Body of pancreas (tissue), 4 donors: ENCODE data around the gene BICD2. TPM values are rescaled to one million over a fixed set of nuclear protein-coding genes. Genes with fewer than 3 reads are reported as not detected.

ENCODE experiments used
- ATAC-seq: fragments of 150-250 bp; one replicate; pipeline ENCODE4 v1.9.1; 2016
- DNase-seq, 4 donors: peaks; one replicate each; pipeline ENCODE4 v3.0.0-alpha.2; 2019
- H3K27ac ChIP-seq, 4 donors: fragments of 200-600 bp; sonication (generic); 1 replicate in 3 of 4; 2 replicates in 1 of 4; pipeline versions ENCODE4 v1.5.1 to v1.6.1; 2016 to 2019; ENCODE audit warnings: mild to moderate bottlenecking in 1 of 4, mixed read lengths in 1 of 4, moderate library complexity in 1 of 4
- H3K27me3 ChIP-seq, 2 donors: fragments of 200-600 bp; sonication (generic); one replicate each; pipeline ENCODE4 v1.6.0; 2016; ENCODE audit warnings: mild to moderate bottlenecking in 1 of 2
- H3K36me3 ChIP-seq, 2 donors: fragments of 200-600 bp; sonication (generic); replicated peaks in 1 of 2; 2 replicates each; pipeline ENCODE4 v1.5.1; 2016; ENCODE audit warnings: low read depth in 2 of 2; ENCODE audit not compliant: insufficient read depth in 1 of 2
- H3K4me1 ChIP-seq: fragments of 200-600 bp; sonication (generic); one replicate; pipeline ENCODE4 v1.6.0; 2016
- H3K4me3 ChIP-seq, 2 donors: fragments of 200-600 bp; sonication (generic); 1 replicate in 1 of 2; 2 replicates in 1 of 2; pipeline ENCODE4 v1.5.1; 2016 to 2019
- H3K9me3 ChIP-seq, 3 donors: fragments of 200-600 bp; sonication (generic); 1 replicate in 2 of 3; 2 replicates in 1 of 3; pipeline ENCODE4 v1.5.1; 2016
- POLR2A ChIP-seq, 3 donors: fragments of 450-650 bp; IDR thresholded peaks; one replicate each; pipeline ENCODE4 v1.6.1; 2016; ENCODE audit warnings: antibody characterized with exemption in 3 of 3, mild to moderate bottlenecking in 2 of 3
- WGBS, 2 donors: methylation state at CpG; one replicate each; pipeline ENCODE4 v1.1.5; 2017; 5-methylcytosine and 5-hydroxymethylcytosine counted together
- intact Hi-C: fragments of 100-400 bp; cut with DNase I; formaldehyde crosslinking; loops from one replicate; pipeline ENCODE4 v1.15.1; 2023
- total RNA-seq, 2 donors: library from RNA; depleted of rRNA; stranded (reverse); fragments of >200 nt; gene quantifications; one replicate each; pipeline ENCODE4 v1.1.0, GENCODE V29; 2016
- TF ChIP-seq, protein P1 (sequence below), 7 experiments: fragments of 450-650 bp in 4 of 7; fragments of 200-600 bp in 3 of 7; sonication (generic) in 3 of 7; IDR thresholded peaks; one replicate each; pipeline ENCODE4 v1.5.1; 2016 to 2019; ENCODE audit warnings: antibody characterized with exemption in 7 of 7

The BICD2 gene
- total RNA-seq, 2 donors from 2014 or later, result 16.1 to 16.8 TPM

DNA sequence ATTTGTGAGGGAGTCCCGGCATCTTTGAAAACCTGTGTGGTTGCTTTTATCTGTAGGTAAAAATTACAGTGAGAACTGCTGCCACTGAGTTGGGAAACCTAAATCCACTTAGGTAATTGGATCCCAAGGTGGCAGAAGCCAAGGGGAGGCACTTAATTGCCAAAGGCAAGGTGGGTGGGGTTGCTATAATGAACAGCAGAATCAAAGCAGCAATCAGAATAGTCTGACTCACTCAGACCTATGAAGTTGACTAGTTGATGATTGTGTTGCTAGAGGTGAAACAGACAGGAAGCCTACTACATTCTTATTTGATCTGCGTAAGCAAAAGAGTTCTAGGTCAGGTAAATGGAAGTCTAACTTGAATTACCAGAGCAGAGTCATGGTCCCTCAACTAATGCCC is 17.3 kb upstream of the BICD2 start:
- H3K9me3 ChIP-seq, result no peaks in the 10 kb centered on the region
- TF ChIP-seq POLR2A (IDR thresholded peaks at IDR 0.05), result no peak
- TF ChIP-seq, protein P1, sequence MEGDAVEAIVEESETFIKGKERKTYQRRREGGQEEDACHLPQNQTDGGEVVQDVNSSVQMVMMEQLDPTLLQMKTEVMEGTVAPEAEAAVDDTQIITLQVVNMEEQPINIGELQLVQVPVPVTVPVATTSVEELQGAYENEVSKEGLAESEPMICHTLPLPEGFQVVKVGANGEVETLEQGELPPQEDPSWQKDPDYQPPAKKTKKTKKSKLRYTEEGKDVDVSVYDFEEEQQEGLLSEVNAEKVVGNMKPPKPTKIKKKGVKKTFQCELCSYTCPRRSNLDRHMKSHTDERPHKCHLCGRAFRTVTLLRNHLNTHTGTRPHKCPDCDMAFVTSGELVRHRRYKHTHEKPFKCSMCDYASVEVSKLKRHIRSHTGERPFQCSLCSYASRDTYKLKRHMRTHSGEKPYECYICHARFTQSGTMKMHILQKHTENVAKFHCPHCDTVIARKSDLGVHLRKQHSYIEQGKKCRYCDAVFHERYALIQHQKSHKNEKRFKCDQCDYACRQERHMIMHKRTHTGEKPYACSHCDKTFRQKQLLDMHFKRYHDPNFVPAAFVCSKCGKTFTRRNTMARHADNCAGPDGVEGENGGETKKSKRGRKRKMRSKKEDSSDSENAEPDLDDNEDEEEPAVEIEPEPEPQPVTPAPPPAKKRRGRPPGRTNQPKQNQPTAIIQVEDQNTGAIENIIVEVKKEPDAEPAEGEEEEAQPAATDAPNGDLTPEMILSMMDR (IDR thresholded peaks at IDR 0.05), result no peak
- no peak overlapping the region for H3K27ac ChIP-seq
- no peaks in the 10 kb centered on the region for H3K27me3 ChIP-seq
- no peak overlapping the region for H3K4me3 ChIP-seq
- no peak for DNase-seq
- no peak for ATAC-seq
- no peaks in the 10 kb centered on the region for H3K4me1 ChIP-seq
- no peaks in the 10 kb centered on the region for H3K36me3 ChIP-seq
- 83 to 88% methylated on average over 2 of the region's 2 CpGs for WGBS, 2 donors
- intact Hi-C loops, result loop anchor here (10.0 kb wide), 1 partner anchor 647 kb away; no protein-coding TSS in a partner anchor

DNA sequence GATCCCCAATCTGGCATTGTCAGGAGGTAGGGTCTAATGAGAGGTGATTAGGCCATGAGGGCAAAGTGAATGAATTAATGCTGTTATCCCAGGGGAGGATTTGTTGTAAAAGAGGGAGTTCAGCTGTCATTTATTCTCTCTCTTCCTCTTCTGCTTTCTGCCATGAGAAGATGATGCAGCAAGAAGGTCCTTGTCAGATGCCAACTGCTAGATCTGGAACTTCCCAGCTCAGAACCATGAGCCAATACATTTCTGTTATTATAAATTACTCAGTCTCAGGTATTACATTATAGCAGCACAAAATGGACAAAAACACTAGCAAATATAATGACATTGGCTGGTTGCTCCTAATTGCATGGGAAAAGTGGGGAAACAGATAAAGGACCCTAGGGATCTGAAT is 15.6 kb upstream of the BICD2 start:
- Histone ChIP-seq H3K36me3 (no peaks in the 10 kb centered on the region), H3K9me3 (no peaks in the 10 kb centered on the region), H3K4me3 (no peak overlapping the region), H3K27ac (no peak overlapping the region), H3K27me3 (no peaks in the 10 kb centered on the region), H3K4me1 (no peaks in the 10 kb centered on the region)
- no peak for DNase-seq
- TF ChIP-seq, protein P1 (IDR thresholded peaks at IDR 0.05), result no peak
- intact Hi-C loops, result loop anchor here (10.0 kb wide), 1 partner anchor 645 kb away; no protein-coding TSS in a partner anchor
- no peak for ATAC-seq

DNA sequence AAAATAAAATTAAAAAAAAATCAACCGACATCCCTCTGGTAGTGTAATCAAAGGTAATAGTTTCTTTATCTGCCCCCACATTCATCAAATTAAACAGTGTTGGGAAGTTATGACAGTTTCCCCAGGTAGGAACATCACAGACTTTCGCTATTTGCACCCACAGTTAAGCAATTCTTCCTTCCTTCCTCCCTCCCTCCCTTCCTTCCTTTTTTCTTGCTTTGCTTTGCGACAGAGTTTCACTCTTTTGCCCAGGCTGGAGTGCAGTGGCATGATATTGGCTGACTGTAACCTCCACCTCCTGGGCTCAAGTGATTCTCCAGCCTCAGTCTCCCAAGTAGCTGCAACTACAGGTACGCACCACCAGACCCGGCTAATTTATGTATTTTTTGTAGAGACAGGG is 10.8 kb upstream of the BICD2 start:
- H3K9me3 ChIP-seq, result no peaks in the 10 kb centered on the region
- no peaks in the 10 kb centered on the region for H3K27me3 ChIP-seq
- 75 to 83% methylated on average over 5 of the region's 5 CpGs for WGBS, 2 donors
- no peaks in the 10 kb centered on the region for H3K4me1 ChIP-seq
- no peak for ATAC-seq
- no peaks in the 10 kb centered on the region for H3K36me3 ChIP-seq
- DNase-seq, result no peak
- no peak overlapping the region for H3K27ac ChIP-seq
- H3K4me3 ChIP-seq, result no peak overlapping the region
- intact Hi-C loops, result no loop called here
- no peak for TF ChIP-seq POLR2A (IDR thresholded peaks at IDR 0.05)
- TF ChIP-seq, protein P1 (IDR thresholded peaks at IDR 0.05), result no peak

DNA sequence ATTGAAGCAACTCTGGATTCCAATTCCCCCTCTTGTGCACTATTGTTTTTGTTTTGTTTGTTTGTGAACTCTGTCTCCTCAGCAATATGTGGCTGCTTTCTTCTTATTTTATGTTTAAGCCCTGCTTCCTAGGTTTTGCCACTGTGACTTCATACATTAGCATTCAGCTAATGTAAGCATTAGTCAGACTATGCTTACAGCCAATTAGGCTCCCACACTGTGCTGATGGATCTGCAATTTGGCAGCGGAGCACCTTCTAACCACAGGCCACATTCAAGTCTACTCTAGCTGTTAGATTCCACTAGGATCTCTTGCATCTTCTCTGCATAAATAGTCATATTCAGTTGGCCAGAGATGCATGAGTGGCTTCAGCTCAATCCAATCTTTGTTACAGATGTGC is 9.6 kb upstream of the BICD2 start:
- Histone ChIP-seq H3K27me3 (no peaks in the 10 kb centered on the region), H3K4me1 (no peaks in the 10 kb centered on the region), H3K9me3 (no peaks in the 10 kb centered on the region), H3K4me3 (no peak overlapping the region), H3K27ac (no peak overlapping the region), H3K36me3 (no peaks in the 10 kb centered on the region)
- ATAC-seq, result no peak
- DNase-seq, result no peak
- TF ChIP-seq POLR2A (IDR thresholded peaks at IDR 0.05), result no peak
- TF ChIP-seq, protein P1 (IDR thresholded peaks at IDR 0.05), result no peak
- intact Hi-C loops, result no loop called here
- 67 to 93% methylated on average over 1 of the region's 1 CpG for WGBS, 2 donors

DNA sequence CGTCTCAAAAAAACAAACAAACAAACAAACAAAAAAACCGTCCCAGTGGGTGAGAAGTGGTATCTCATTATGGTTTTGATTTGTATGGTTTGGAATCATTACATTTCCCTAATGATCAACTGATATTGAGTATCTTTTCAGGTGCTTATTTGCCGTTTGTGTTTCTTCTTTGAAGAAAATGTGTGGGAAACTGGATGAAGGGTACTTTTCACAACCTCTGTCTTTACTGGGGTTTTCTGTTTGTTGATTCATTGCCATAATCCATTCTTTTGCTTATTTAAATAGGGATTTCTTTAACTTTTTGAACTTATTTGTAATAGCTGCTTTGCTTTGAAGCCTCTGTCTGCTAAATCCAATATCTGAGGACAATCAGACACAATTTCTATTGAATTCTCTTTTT is 9.2 kb upstream of the BICD2 start:
- Histone ChIP-seq H3K27ac (no peak overlapping the region), H3K4me1 (no peaks in the 10 kb centered on the region), H3K9me3 (no peaks in the 10 kb centered on the region), H3K36me3 (no peaks in the 10 kb centered on the region), H3K4me3 (no peak overlapping the region), H3K27me3 (no peaks in the 10 kb centered on the region)
- WGBS, 2 donors, result 75 to 80% methylated on average over 3 of the region's 3 CpGs
- intact Hi-C loops, result no loop called here
- no peak for DNase-seq
- TF ChIP-seq, protein P1 (IDR thresholded peaks at IDR 0.05), result no peak
- no peak for TF ChIP-seq POLR2A (IDR thresholded peaks at IDR 0.05)
- no peak for ATAC-seq
